Measurements from ENCODE around the gene RPS18. TPM values are rescaled to one million over a fixed set of nuclear protein-coding genes. Genes with fewer than 3 reads are reported as not detected.

Gene RPS18
- total and polyA plus RNA-seq, 4 donors = 1,293 to 3,565 (median 1,656) TPM

GRCh38 chr6:33288141-33288920 lies 16.5 kb downstream of the RPS18 start:
- peaks cover 51% of the 10 kb centered on the region for H3K36me3 ChIP-seq (ENCODE audit: control insufficient read depth, insufficient read depth, low read length)
- WGBS (ENCODE audit: insufficient coverage) = 1% methylated on average over 9 of the region's 21 CpGs
- DNase-seq (ENCODE audit: low read depth in 4 of 6, low spot score in 6 of 6) = peak in 1 of 6 donors; percentile 12
- H3K27me3 ChIP-seq (ENCODE audit: control insufficient read depth, insufficient read depth, low read length) = no peaks in the 10 kb centered on the region
- peaks cover 23% of the 10 kb centered on the region for H3K4me1 ChIP-seq (ENCODE audit: control insufficient read depth, insufficient read depth, low read length)
- H3K27ac ChIP-seq (ENCODE audit: low read depth, low read length) = peak overlapping the region; percentile 81
- no peaks in the 10 kb centered on the region for H3K9me3 ChIP-seq (ENCODE audit: control insufficient read depth, insufficient read depth, low read length)
- H3K4me3 ChIP-seq (ENCODE audit: low read depth, low read length) = peak overlapping the region; percentile 91

- Histone ChIP-seq H3K9me3 (ENCODE audit: control insufficient read depth, insufficient read depth, low read length) (no peaks in the 10 kb centered on the region), H3K27me3 (ENCODE audit: control insufficient read depth, insufficient read depth, low read length) (no peaks in the 10 kb centered on the region), H3K4me1 (ENCODE audit: control insufficient read depth, insufficient read depth, low read length) (peaks cover 23% of the 10 kb centered on the region), H3K36me3 (ENCODE audit: control insufficient read depth, insufficient read depth, low read length) (peaks cover 52% of the 10 kb centered on the region), H3K27ac (ENCODE audit: low read depth, low read length) (peak within 1 kb of the TSS; percentile 81), H3K4me3 (ENCODE audit: low read depth, low read length) (peak within 1 kb of the TSS; percentile 91)
- DNase-seq (ENCODE audit: low read depth in 4 of 6, low spot score in 6 of 6) = peak; percentile 87 to 98 (median 96)
- WGBS (ENCODE audit: insufficient coverage) = under 1% methylated on average over 40 of the region's 43 CpGs
These were observed 17.3 kb downstream of the RPS18 start, which contains the start of the genes PFDN6 and WDR46 for GRCh38 chr6:33288921-33289783. PFDN6 (plus strand) TSS chr6:33289601; CDS start chr6:33289857, 256 bp downstream. WDR46 (minus strand) TSS chr6:33289239; CDS start chr6:33289170, 69 bp downstream.

GRCh38 chr6:33289784-33290315 lies 18.0 kb downstream of the RPS18 start:
- H3K27ac ChIP-seq (ENCODE audit: low read depth, low read length) = peak overlapping the region; percentile 81
- H3K36me3 ChIP-seq (ENCODE audit: control insufficient read depth, insufficient read depth, low read length) = peaks cover 55% of the 10 kb centered on the region
- H3K9me3 ChIP-seq (ENCODE audit: control insufficient read depth, insufficient read depth, low read length) = no peaks in the 10 kb centered on the region
- no peaks in the 10 kb centered on the region for H3K27me3 ChIP-seq (ENCODE audit: control insufficient read depth, insufficient read depth, low read length)
- peak overlapping the region; percentile 91 for H3K4me3 ChIP-seq (ENCODE audit: low read depth, low read length)
- DNase-seq (ENCODE audit: low read depth in 4 of 6, low spot score in 6 of 6) = no peak
- WGBS (ENCODE audit: insufficient coverage) = 0% methylated on average over 4 of the region's 14 CpGs
- H3K4me1 ChIP-seq (ENCODE audit: control insufficient read depth, insufficient read depth, low read length) = peaks cover 23% of the 10 kb centered on the region

GRCh38 chr6:33290459-33290858 lies 18.6 kb downstream of the RPS18 start:
- Histone ChIP-seq H3K36me3 (ENCODE audit: control insufficient read depth, insufficient read depth, low read length) (peaks cover 59% of the 10 kb centered on the region), H3K4me3 (ENCODE audit: low read depth, low read length) (peak overlapping the region; percentile 91), H3K27ac (ENCODE audit: low read depth, low read length) (no peak overlapping the region), H3K27me3 (ENCODE audit: control insufficient read depth, insufficient read depth, low read length) (no peaks in the 10 kb centered on the region), H3K4me1 (ENCODE audit: control insufficient read depth, insufficient read depth, low read length) (peaks cover 23% of the 10 kb centered on the region), H3K9me3 (ENCODE audit: control insufficient read depth, insufficient read depth, low read length) (no peaks in the 10 kb centered on the region)
- WGBS (ENCODE audit: insufficient coverage) = 74% methylated on average over 3 of the region's 7 CpGs
- DNase-seq (ENCODE audit: low read depth in 4 of 6, low spot score in 6 of 6) = no peak

GRCh38 chr6:33292996-33293682 lies 21.3 kb downstream of the RPS18 start:
- WGBS (ENCODE audit: insufficient coverage) = 87% methylated on average over 13 of the region's 16 CpGs
- DNase-seq (ENCODE audit: low read depth in 4 of 6, low spot score in 6 of 6) = no peak
- Histone ChIP-seq H3K4me1 (ENCODE audit: control insufficient read depth, insufficient read depth, low read length) (peaks cover 31% of the 10 kb centered on the region), H3K9me3 (ENCODE audit: control insufficient read depth, insufficient read depth, low read length) (no peaks in the 10 kb centered on the region), H3K36me3 (ENCODE audit: control insufficient read depth, insufficient read depth, low read length) (peaks cover 57% of the 10 kb centered on the region), H3K27me3 (ENCODE audit: control insufficient read depth, insufficient read depth, low read length) (no peaks in the 10 kb centered on the region), H3K27ac (ENCODE audit: low read depth, low read length) (no peak overlapping the region), H3K4me3 (ENCODE audit: low read depth, low read length) (no peak overlapping the region)

GRCh38 chr6:33294086-33294823 lies 22.4 kb downstream of the RPS18 start:
- 88% methylated on average over 7 of the region's 10 CpGs for WGBS (ENCODE audit: insufficient coverage)
- peaks cover 26% of the 10 kb centered on the region for H3K4me1 ChIP-seq (ENCODE audit: control insufficient read depth, insufficient read depth, low read length)
- no peak overlapping the region for H3K4me3 ChIP-seq (ENCODE audit: low read depth, low read length)
- H3K27ac ChIP-seq (ENCODE audit: low read depth, low read length) = no peak overlapping the region
- no peaks in the 10 kb centered on the region for H3K9me3 ChIP-seq (ENCODE audit: control insufficient read depth, insufficient read depth, low read length)
- H3K27me3 ChIP-seq (ENCODE audit: control insufficient read depth, insufficient read depth, low read length) = no peaks in the 10 kb centered on the region
- no peak for DNase-seq (ENCODE audit: low read depth in 4 of 6, low spot score in 6 of 6)
- peaks cover 57% of the 10 kb centered on the region for H3K36me3 ChIP-seq (ENCODE audit: control insufficient read depth, insufficient read depth, low read length)

GRCh38 chr6:33295621-33296369 lies 23.9 kb downstream of the RPS18 start:
- Histone ChIP-seq H3K9me3 (ENCODE audit: control insufficient read depth, insufficient read depth, low read length) (no peaks in the 10 kb centered on the region), H3K36me3 (ENCODE audit: control insufficient read depth, insufficient read depth, low read length) (peaks cover 53% of the 10 kb centered on the region), H3K27me3 (ENCODE audit: control insufficient read depth, insufficient read depth, low read length) (no peaks in the 10 kb centered on the region), H3K4me3 (ENCODE audit: low read depth, low read length) (no peak overlapping the region), H3K27ac (ENCODE audit: low read depth, low read length) (no peak overlapping the region), H3K4me1 (ENCODE audit: control insufficient read depth, insufficient read depth, low read length) (peaks cover 28% of the 10 kb centered on the region)
- WGBS (ENCODE audit: insufficient coverage) = 87% methylated on average over 15 of the region's 15 CpGs
- DNase-seq (ENCODE audit: low read depth in 4 of 6, low spot score in 6 of 6) = no peak

- Histone ChIP-seq H3K27me3 (ENCODE audit: control insufficient read depth, insufficient read depth, low read length) (no peaks in the 10 kb centered on the region), H3K36me3 (ENCODE audit: control insufficient read depth, insufficient read depth, low read length) (peaks cover 46% of the 10 kb centered on the region), H3K27ac (ENCODE audit: low read depth, low read length) (no peak overlapping the region), H3K4me1 (ENCODE audit: control insufficient read depth, insufficient read depth, low read length) (peaks cover 31% of the 10 kb centered on the region), H3K4me3 (ENCODE audit: low read depth, low read length) (peak overlapping the region; percentile 99), H3K9me3 (ENCODE audit: control insufficient read depth, insufficient read depth, low read length) (no peaks in the 10 kb centered on the region)
- 60% methylated on average over 3 of the region's 12 CpGs for WGBS (ENCODE audit: insufficient coverage)
- no peak for DNase-seq (ENCODE audit: low read depth in 4 of 6, low spot score in 6 of 6)
These were observed 25.0 kb downstream of the RPS18 start for GRCh38 chr6:33296797-33297405.
